ENCODE results near the gene FUT8. TPM values are rescaled to one million over a fixed set of nuclear protein-coding genes. Genes with fewer than 3 reads are reported as not detected.

FUT8 gene
- total RNA-seq, 4 donors from 2014 or later, result 5.5 to 25.4 (median 8.8) TPM

- Histone ChIP-seq H3K9me3 (no peaks in the 10 kb centered on the region), H3K4me3 (no peak overlapping the region), H3K27me3 (no peaks in the 10 kb centered on the region), H3K36me3 (peaks cover 0 to 11% (median 0%) of the 10 kb centered on the region in 3 donors), H3K27ac (no peak overlapping the region), H3K4me1 (peaks cover 0 to 12% (median 0%) of the 10 kb centered on the region in 3 donors)
- intact Hi-C loops (cut with DNase I), result no loop called here
- DNase-seq, result no peak
- TF ChIP-seq CTCF (IDR thresholded peaks at IDR 0.05), result no peak
- TF ChIP-seq POLR2A (IDR thresholded peaks at IDR 0.05), result no peak
- 96% methylated on average over 1 of the region's 1 CpG for WGBS, 2 donors
These were observed 27.7 kb downstream of the FUT8 start for GRCh38 chr14:65440230-65440629.

GRCh38 chr14:65444230-65444629 lies 31.7 kb downstream of the FUT8 start:
- Histone ChIP-seq H3K27me3 (no peaks in the 10 kb centered on the region), H3K9me3 (no peaks in the 10 kb centered on the region), H3K36me3 (no peaks in the 10 kb centered on the region), H3K27ac (no peak overlapping the region), H3K4me1 (peaks cover 0 to under 1% (median 0%) of the 10 kb centered on the region in 3 donors), H3K4me3 (no peak overlapping the region)
- 33 to 53% methylated on average over 1 of the region's 1 CpG for WGBS, 2 donors
- no peak for TF ChIP-seq CTCF (IDR thresholded peaks at IDR 0.05)
- no peak for TF ChIP-seq POLR2A (IDR thresholded peaks at IDR 0.05)
- DNase-seq, result no peak
- intact Hi-C loops (cut with DNase I), result no loop called here

- Histone ChIP-seq H3K9me3 (no peaks in the 10 kb centered on the region), H3K36me3 (peaks cover 0 to 2% (median 0%) of the 10 kb centered on the region in 3 donors), H3K27ac (no peak overlapping the region), H3K4me3 (no peak overlapping the region), H3K4me1 (no peaks in the 10 kb centered on the region), H3K27me3 (no peaks in the 10 kb centered on the region)
- DNase-seq, result no peak
- WGBS, 2 donors, result 11 to 29% methylated on average over 1 of the region's 1 CpG
- intact Hi-C loops (cut with DNase I), result no loop called here
- TF ChIP-seq POLR2A (IDR thresholded peaks at IDR 0.05) (no peak), CTCF (IDR thresholded peaks at IDR 0.05) (no peak)
These were observed 33.6 kb downstream of the FUT8 start for GRCh38 chr14:65446159-65446558.

GRCh38 chr14:65449647-65450046 lies 37.1 kb downstream of the FUT8 start:
- no peaks in the 10 kb centered on the region for H3K9me3 ChIP-seq
- no peaks in the 10 kb centered on the region for H3K27me3 ChIP-seq
- DNase-seq, result no peak
- 85 to 100% methylated on average over 1 of the region's 1 CpG for WGBS, 2 donors
- no peak overlapping the region for H3K27ac ChIP-seq
- H3K4me3 ChIP-seq, result no peak overlapping the region
- intact Hi-C loops (cut with DNase I), result no loop called here
- peaks cover 0 to 6% (median 0%) of the 10 kb centered on the region in 3 donors for H3K36me3 ChIP-seq
- TF ChIP-seq POLR2A (IDR thresholded peaks at IDR 0.05) (no peak), CTCF (IDR thresholded peaks at IDR 0.05) (no peak)
- H3K4me1 ChIP-seq, result no peaks in the 10 kb centered on the region

- DNase-seq, result no peak
- H3K9me3 ChIP-seq, result no peaks in the 10 kb centered on the region
- H3K27ac ChIP-seq, result no peak overlapping the region
- 92 to 96% methylated on average over 3 of the region's 3 CpGs for WGBS, 2 donors
- TF ChIP-seq CTCF (IDR thresholded peaks at IDR 0.05) (no peak), POLR2A (IDR thresholded peaks at IDR 0.05) (no peak)
- no peaks in the 10 kb centered on the region for H3K27me3 ChIP-seq
- no peaks in the 10 kb centered on the region for H3K4me1 ChIP-seq
- no peak overlapping the region for H3K4me3 ChIP-seq
- H3K36me3 ChIP-seq, result peaks cover 0 to 29% (median 0%) of the 10 kb centered on the region in 3 donors
- intact Hi-C loops (cut with DNase I), result no loop called here
These were observed 41.4 kb downstream of the FUT8 start for GRCh38 chr14:65453807-65454480.
